Gastrocnemius medialis (tissue), 4 donors: ENCODE measurements around the gene ZNF710.

Experiments used
- CTCF ChIP-seq, 5 experiments: fragments of 450-650 bp in 3 of 5; fragments of 200-600 bp in 2 of 5; sonication (generic) in 2 of 5; IDR thresholded peaks in 4 of 5; conservative IDR thresholded peaks in 1 of 5; 1 replicate in 4 of 5; 2 replicates in 1 of 5; pipeline ENCODE4 v1.5.1; 2016 to 2019; ENCODE audit warnings: antibody characterized with exemption in 5 of 5, mild to moderate bottlenecking in 3 of 5, moderate library complexity in 3 of 5
- POLR2A ChIP-seq, 2 donors: fragments of 450-650 bp; IDR thresholded peaks; one replicate each; pipeline ENCODE4 v1.6.1; 2017; ENCODE audit warnings: antibody characterized with exemption in 2 of 2, mild to moderate bottlenecking in 2 of 2, moderate library complexity in 2 of 2

DNA sequence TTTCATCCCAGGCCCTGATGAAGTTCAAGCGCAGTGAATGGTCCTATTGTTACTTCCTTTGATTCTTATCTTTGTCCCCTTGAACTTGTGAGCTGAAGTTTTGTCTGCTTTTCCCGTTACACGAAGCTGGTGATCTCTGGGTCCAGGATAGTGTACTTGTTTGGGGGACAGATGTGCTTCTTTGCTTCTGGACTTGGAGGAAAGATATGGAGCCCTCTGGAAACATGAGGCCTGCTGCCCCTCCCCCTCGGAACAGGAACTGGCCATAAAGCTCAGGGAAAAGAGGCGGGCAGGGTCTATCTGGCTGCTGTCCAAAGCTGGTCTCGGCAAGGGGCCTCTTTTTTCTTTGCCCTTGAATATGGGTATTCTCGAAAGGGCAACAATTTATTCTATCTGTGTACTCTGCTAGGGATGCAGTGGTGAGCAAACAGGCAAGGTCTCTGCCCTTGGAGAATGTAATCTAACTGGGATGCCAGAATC lies 53.5 kb downstream of the ZNF710 start:
- TF ChIP-seq CTCF (IDR thresholded peaks at IDR 0.05 in 4 of 5, conservative IDR thresholded peaks at IDR 0.05 in 1 of 5) (no peak), POLR2A (IDR thresholded peaks at IDR 0.05) (no peak)
